Stimulated activated CD4-positive, alpha-beta T cell treated with anti-CD3 and anti-CD28 coated beads, Interleukin-1b, Interleukin-23, amount 100 ng/mL, for 1 hour (primary cell): ENCODE measurements around the gene ABCC10.
"Not testable (repeated sequence)": the region's sequence is repeated elsewhere in the genome, so short reads cannot be mapped to it uniquely, and the experiment has no call there.

Experiments
- DNase-seq, 2 donors: peaks; one replicate each; pipeline ENCODE4 v3.0.0-alpha.2; 2020; ENCODE audit warnings: low read depth in 2 of 2

Gene ABCC10

DNA sequence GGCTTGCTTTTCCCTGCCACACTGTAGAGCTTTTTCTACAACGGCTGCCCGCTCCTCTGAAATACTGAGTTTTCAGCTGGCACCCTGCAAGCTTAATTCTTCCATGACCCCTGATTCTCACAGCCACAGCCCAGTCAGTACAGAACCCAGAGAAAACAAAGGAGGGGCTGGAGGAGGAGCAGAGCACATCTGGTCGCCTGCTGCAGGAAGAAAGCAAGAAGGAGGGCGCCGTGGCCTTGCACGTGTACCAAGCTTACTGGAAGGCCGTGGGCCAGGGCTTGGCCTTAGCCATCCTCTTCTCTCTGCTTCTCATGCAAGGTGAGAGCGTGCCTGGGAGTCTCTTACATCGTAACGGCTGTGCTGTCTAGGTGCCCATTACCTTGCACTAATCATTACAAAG is 16.7 kb downstream of the ABCC10 start:
- DNase-seq, result no peak

- no peak for DNase-seq
These were observed 17.2 kb downstream of the ABCC10 start for GRCh38 chr6:43444582-43444981.

- DNase-seq, result no peak
These were observed 18.2 kb downstream of the ABCC10 start for GRCh38 chr6:43445576-43445975.

DNA sequence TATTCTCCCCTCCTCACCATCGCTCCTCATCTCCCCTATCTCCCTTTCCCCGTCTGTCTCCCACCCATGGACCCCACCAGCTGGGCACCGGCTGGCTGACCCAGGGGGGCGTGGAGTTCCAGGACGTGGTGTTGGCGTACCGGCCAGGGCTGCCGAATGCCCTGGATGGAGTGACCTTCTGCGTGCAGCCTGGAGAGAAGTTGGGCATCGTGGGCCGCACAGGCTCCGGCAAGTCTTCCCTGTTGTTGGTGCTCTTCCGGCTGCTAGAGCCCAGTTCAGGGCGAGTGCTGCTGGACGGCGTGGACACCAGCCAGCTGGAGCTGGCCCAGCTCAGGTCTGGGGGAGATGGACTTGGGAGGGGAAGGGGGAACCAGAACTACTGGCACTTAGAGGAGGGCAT is 20.3 kb downstream of the ABCC10 start:
- DNase-seq, result no peak

GRCh38 chr6:43448916-43449315 is 21.6 kb downstream of the ABCC10 start:
- no peak for DNase-seq

GRCh38 chr6:43450699-43451131 is 23.4 kb downstream of the ABCC10 start:
- no peak for DNase-seq

GRCh38 chr6:43451348-43451747 is 24.0 kb downstream of the ABCC10 start:
- no peak for DNase-seq

DNA sequence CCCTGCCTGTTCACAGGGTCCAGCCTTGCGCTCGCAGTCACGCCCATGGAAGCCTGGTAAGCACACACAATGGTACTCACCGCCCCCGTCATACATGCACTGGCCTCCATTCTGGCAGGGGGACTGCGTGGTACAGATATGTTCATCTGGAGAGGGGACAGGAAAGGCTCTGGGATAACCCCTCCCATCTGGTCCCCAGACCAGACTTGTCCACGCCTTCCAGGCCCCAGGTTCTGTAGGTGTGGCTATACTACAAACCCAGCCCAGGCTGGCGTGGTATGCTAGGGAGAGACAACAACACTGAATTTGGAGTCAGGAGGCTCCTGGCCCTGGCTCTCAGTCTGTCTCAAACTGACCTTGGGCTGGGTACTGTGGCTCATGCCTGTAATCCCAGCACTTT is 24.6 kb downstream of the ABCC10 start:
- no peak for DNase-seq

- DNase-seq, result no peak
These were observed 25.6 kb downstream of the ABCC10 start for GRCh38 chr6:43452896-43453295.

- no peak for DNase-seq
These were observed 26.5 kb downstream of the ABCC10 start for GRCh38 chr6:43453831-43454230.

GRCh38 chr6:43454290-43454695 is 27.0 kb downstream of the ABCC10 start:
- peak in 1 of 2 donors; percentile 48 for DNase-seq

GRCh38 chr6:43454696-43455530 is 27.6 kb downstream of the ABCC10 start:
- DNase-seq, result no peak

- DNase-seq, result peak in 1 of 2 donors; percentile 40
These were observed 28.4 kb downstream of the ABCC10 start, which contains the start of gene DLK2 for GRCh38 chr6:43455531-43456428. Gene DLK2, minus strand, starts transcription at chr6:43455548. Its CDS starts 723 bp downstream, at chr6:43454825.

DNA sequence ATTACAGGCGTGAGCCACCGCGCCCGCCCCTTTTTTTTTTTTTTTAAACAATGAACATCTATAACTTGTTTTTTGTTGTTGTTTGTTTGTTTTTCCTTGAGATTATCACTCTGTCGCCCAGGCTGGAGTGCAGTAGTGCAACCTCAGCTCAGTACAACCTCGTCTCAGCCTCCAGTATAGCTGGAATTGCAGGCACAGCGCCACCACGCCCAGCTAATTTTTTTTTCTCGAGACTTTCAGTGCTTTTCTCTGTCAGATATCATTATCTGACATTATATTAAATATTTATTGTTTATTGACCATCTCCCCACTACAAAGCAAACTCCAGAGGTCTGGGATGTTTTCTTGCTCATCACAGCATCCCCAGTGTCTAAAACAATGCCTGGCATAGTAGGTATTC is 30.3 kb downstream of the ABCC10 start:
- DNase-seq, result no peak

- not testable (repeated sequence) for DNase-seq
These were observed 30.8 kb downstream of the ABCC10 start for GRCh38 chr6:43458154-43458553.

GRCh38 chr6:43459535-43459934 is 32.2 kb downstream of the ABCC10 start:
- no peak for DNase-seq

GRCh38 chr6:43460032-43460431 is 32.7 kb downstream of the ABCC10 start:
- DNase-seq, result no peak

- DNase-seq, result no peak
These were observed 34.6 kb downstream of the ABCC10 start for GRCh38 chr6:43461936-43462335.

DNA sequence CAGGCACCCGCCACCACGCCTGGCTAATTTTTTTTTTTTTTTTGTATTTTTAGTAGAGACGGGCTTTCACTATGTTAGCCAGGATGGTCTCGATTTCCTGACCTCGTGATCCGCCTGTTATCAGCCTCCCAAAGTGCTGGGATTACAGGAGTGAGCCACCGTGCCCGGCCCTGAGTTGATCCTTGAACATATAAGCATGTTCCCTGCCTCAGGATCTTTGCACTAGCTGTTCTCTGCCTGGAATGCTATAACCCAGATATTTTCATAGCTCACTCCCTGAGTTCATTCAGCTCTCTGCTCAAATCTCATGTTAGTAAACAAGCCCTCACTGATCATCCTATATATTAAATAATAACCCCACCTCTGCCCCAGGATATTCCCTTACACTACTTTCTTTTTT is 37.0 kb downstream of the ABCC10 start:
- no peak for DNase-seq

DNA sequence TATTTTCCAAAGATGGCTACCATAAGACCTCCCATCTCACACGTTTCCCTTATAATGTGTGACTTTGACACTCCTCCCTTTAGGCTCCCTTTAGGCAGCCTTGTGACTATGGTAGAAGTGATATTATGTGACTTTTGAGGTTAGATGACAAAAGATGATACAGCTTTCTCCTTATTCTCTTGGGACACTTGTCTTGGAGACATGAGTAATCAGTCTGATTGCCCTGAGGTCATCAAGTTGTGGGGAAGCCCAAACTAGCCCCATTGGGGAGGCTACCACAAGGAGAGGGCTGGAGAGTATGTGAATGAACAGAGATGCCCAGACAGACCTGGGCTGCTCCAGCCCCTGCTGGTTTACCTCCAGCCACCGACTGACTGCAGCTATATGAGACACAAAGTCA is 38.6 kb downstream of the ABCC10 start:
- no peak for DNase-seq

- DNase-seq, result not testable (repeated sequence)
These were observed 39.9 kb downstream of the ABCC10 start for GRCh38 chr6:43467265-43467664.

GRCh38 chr6:43467752-43468151 is 40.4 kb downstream of the ABCC10 start:
- no peak for DNase-seq

- DNase-seq, result no peak
These were observed 40.9 kb downstream of the ABCC10 start for GRCh38 chr6:43468240-43468639.
